NOMO-1 treated with DMSO at 0.1 percent for 48 hours (cell line): Measurements from ENCODE around the gene UBN1.

Source experiments
- DNase-seq: peaks from one replicate; lab custom pipeline; 2025; ENCODE audit not compliant: unreplicated experiment; lab: John Stamatoyannopoulos, UW

The UBN1 gene

DNA sequence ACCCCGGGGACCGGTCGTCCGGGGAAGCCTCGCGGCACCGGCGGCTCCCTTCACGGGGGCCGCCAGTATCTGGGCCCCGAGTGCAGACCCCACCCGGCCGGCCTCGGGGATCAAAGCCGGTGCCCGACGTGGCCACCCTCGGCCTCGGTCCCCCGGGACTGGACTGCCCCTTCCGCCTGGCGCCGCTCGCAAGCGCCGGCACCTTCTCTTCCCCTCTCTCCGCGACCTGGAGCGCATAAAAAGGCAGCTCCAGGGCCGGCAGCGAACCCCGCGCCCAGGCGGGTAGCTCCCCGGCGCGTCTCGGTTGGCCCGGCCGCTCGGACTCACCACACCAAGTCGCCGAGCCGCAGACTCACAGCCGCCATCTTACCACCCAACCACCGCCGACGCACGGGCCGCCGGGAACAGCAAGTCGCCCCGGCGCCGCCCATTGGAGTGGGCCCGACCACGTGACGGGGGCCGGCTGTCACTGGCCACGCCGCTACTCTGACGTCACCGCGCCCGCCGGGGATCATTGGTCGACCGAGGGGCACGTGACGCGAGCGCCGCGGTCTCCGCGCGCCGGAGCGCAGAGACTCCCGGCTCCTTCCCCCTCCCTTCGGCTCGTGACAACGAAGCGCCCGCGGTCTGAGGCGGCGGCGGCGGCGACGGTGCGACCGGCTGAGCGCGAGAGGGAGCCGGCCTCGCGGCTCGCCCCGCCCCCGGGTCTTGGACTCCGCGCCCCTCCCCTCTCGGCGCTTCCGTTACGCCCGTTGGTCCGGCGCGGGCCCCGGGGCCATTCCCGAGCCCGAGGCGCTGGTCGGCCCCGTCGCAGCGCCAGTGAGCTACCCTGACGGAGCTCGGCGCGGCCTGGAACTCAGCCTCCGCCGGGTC, at the start of gene UBN1, which contains the start of gene GLYR1:
TSS of gene UBN1 (plus strand) at position 581 of the 873 bp plus-strand sequence. CDS start 5,437 bp downstream, outside the sequence.
TSS of gene GLYR1 (minus strand) at position 388 of the 873 bp plus-strand sequence. CDS start at position 365, 23 bp downstream.
- DNase-seq = peak; percentile 92

DNA sequence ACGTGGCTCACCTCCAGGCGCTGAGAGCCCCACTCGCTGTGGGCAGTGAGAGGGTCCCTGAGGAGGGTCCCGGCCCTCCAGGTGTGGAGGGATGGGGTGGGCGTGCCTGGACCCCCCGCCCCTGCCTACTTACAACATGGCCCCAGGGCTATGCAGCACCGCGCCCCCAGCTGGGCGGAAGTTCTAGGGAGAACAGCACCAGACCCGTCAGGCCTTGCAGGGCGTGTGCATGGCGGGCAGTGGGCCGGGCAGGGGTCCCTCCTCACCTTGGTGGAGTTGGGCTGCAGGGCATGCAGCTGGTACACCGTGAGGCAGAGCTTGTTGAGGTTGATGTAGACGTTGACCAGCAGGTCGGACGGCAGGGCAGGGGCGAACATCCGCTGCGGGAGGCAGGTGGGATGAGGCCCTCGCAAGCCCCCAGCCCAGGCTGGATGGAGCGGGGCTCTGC, 49.5 kb upstream of the UBN1 start:
- no peak for DNase-seq

DNA sequence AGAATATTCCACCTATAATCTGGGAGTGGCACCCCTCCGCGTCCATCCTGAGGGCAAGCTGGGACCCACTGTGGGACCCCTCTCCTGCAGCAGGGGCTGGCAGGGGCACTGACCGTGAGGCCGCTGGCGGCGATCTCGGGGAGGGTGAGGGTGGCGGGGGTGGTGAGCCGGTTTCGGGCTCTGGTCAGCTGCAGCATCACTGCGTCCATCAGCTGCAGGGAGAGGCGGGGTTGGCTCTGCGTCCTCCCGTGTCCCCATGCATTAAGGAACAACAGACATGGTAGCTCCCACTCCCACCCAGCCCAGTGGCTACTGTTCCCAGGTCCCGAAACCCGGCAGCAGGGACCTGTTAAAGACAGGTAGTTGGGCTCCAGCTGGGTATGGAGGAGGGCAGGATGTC, 48.8 kb upstream of the UBN1 start:
- no peak for DNase-seq

DNA sequence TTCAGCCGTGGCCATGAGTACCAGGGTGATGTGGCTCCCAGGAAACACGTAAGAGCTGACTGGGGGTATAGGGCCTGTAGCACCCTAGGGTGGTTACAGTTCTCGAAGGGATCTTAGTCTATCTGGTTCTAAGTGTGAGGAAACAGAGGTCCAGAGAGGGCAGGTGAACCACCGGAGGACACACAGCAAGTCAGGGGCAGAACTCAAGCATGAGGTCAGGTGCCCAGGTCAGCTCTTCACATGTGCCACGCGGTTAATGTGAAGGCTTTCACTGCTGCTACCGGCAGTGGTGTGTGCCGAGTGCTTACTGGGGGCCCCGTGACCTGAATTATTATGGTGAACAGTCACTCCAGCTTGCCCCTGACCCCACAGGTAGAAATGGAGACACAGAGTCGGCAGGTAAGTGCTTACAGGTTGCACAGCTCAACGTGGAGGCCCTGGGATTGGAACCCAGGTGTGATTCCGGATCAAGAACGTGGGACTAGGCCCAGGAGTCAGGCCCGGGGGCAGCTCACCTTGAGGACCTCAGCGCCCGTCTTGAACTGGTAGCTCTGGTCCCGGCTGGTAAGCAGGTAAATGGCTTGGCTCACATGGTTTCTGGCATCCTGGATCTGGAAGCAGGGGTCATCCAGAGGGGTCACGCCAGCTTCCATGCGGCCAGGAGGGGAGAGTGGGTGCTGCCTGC, 48.0 kb upstream of the UBN1 start:
- DNase-seq = no peak

GRCh38 chr16:4800290-4801041, 46.8 kb upstream of the UBN1 start:
- peak; percentile 78 for DNase-seq

- DNase-seq = no peak
These were observed 46.0 kb upstream of the UBN1 start for GRCh38 chr16:4801051-4801961.

DNA sequence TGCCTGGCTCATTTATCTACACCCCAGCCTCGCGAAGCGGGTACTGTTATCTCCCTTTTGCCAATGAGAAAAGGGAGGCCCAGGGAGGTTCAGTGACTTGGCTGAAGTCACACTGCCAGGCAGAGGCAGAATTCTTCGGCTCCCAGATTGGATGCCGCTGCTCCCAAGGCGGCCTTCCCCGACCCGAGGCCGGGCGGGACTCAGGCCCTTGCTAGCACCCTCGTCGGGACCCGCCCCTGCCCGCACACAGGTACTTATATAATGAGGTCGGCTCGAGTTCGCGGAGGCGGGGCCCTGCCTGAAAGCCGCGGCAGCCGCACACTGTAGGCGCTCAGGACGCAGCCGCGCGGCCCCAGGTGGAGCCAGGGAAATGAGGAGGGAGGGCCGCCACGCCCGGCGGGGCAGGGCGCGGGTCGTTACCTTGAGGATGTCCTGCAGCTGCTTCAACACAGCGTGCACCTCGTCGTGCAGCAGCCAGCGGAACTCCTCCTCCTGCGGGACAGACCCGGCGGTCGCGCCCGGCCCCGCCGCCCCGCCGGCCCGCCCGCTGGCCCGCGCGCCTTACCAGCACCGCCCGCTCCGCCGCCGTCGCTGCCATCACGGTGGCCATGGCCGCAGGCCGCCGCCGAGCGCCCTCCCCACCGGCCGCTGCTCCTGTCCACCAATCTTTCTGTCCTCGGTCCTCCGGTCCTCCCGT, 45.2 kb upstream of the UBN1 start, which contains the start of gene ROGDI:
TSS of gene ROGDI (minus strand) at position 672 of the 697 bp plus-strand sequence. CDS start at position 610, 62 bp downstream.
- peak; percentile 56 for DNase-seq

DNA sequence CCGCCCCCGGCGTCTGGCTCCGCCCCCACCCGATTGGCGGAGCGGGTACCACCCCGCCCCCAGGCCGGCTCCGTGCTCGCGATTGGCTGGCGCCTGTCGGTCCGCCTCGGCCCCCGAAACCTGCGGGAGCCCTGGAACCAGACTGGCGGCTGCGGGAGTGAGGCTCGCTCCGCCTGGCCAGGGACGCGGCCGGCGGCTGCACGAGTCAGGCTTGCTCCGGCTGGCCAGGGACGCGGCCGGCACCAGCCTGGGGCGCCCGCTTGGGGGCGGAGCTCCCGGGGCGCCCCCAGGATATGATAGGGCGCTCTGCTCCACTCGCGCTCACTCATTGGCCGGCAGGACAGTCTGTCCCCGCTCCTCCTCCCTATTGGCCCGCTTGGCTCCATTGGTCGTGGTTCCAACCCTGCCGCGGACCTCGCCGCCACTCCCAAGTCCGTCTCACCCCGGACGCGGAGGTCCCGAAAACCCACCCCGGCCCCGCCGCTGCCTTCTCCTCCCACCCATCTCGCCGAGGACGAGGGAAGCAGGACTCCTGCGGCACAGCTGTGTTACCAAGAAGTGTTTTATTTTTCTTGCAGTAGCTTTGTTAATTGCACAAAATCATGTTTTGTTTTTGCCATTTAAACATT, 44.5 kb upstream of the UBN1 start:
- peak; percentile 91 for DNase-seq

DNA sequence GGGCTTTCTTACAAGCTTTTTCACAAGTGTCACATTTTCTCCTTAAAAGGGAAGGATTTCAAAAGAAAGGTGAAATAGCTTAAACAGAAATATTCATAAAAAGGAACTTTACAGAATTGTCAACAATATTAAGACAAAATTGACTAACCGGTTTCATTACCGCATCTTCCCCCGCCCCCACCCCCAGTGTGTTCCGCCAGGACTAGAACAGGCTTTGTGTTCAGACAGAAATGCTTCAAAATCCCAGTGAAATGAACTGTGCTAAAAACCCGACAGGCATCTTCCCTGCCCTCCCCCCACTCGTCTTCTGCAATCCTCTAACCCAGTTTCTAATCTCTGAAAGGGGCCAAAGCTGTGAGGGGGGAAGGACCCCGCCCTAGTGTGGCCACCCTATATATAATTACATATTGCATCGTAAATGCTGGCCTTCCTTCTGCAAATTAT, 43.9 kb upstream of the UBN1 start:
- DNase-seq = peak; percentile 37

DNA sequence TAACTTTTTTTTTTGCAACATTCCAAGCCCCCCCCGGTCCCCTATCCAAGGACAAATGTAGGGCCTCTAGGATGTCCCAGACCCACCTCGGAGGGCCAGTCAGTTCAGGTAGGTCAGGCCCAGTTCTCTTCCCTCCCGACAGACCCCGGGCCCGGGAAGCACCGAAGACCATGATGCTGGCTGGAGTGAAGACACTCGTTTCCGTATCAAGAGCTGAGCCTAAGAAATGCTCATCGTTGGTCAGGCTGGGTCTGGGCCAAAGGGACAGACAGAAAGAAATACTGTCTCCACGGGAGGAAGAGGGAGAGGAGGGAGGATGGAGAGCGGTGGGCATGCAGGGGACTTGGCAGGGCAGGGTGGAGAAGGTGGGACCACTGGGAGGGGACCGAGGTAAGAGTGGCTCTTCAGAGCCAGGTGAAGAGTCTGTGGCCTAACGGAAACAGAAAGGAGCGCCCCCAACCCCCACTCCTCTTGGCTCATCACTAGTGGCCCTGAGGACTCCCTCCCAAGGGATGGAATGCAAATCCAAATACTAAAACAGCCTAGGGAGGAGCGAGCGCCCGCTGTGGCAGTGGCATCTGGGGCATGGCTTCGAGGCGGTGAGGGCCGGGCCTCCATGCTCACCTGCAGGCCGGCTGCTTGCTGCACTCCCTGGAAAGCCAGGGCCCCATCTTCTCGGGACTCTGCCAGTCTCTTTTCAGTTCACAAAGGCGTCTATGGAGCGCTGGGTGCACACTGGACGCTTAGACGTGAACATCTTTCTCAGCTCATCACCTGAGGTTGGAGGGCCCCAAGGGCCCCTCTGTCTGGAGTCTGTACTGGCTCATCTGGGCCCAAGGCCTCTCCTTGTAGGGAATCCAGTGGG, 43.2 kb upstream of the UBN1 start:
- DNase-seq = no peak

DNA sequence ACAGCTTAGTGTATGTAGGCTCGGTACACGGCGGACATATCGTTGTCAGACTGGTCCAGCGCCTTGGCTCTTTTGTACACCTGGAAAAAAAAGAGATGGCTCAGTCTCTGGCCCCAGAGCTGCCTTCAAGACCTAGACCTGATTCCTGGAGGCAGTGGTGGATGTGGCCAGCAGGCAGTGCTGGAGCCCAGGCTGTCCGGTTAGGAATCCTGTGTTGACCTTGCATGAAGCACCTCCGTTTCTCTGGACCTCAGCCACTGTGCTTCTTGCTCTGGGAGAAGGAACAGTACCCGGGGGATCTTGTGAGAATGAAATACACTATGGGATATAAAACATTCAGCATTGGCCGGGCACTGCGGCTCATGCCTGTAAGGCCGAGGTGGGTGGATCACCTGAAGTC, 42.0 kb upstream of the UBN1 start:
- no peak for DNase-seq

DNA sequence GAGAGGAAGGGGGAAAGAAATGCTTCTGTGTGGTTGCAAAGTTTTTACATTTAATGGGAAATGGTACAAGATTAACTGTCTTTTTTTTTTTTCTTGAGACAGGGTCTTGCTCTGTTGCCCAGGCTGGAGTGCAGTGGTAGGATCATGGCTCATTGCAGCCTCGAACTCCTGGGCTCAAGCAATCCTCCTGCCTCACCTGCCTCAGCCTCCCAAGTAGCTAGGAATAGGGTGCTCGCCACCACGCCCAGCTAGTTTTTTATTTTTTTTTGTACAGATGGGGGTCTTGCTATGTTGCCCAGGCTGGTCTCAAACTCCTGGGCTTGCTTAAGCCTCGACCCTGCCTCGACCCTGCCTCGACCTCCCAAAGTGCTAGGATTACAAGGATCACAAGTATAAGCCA, 41.0 kb upstream of the UBN1 start:
- DNase-seq = no peak

DNA sequence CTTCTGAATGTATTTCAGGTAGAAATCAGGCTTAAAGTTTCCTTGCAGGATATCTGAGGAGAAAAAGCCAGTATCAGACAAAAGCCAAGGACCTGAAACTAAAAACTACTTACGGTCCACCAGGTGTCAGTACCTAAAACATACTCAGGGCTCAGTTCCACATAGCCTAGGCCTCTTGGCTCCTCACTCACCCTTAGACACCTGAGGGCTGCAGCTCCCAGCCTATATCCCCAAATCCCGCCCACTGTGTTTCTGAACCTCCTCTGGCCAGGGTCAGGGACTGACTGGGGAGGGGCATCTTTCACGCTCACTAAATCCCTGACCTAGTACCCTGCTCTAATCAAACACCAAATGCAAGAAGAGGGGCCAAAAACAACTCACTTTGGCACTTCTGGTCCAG, 36.0 kb upstream of the UBN1 start:
- DNase-seq = no peak

GRCh38 chr16:4811773-4812172, 35.5 kb upstream of the UBN1 start:
- no peak for DNase-seq

DNA sequence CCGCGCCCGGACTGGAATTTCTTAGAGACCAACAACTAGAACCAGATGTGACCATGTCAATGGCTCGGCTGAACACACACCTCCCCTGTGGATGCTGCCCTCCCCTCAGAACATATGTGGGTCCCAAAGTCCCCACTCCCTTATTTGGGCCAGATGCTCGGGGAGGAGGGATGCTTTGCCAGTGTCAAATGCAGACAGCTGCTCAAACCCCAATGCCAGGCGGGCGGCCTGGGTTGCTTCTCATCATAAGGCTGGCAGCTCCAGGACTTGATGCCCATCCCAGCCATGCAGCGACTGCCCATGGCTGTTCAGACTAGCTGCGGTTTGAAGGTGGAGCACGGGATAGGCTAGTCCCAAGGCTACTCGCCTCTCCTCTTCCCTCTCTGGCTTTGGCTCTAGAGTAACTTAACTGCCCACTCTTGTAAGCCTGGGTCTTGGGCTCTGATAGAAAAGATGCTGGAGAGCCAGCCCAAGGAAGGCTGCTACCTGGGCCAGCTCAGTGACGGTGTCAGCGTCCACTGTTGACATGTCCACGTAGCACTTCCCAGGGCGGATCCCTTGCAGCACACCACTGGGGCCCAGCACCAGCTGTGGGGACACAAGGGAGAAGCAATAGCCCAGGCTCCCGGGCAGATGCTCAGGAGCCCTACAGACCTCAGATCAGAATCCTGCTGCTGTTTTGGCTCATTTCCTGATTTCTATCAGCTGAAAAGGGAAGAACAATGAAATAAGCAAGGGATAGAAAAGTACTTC, 33.9 kb upstream of the UBN1 start:
- no peak for DNase-seq

GRCh38 chr16:4814046-4814445, 33.2 kb upstream of the UBN1 start:
- no peak for DNase-seq

DNA sequence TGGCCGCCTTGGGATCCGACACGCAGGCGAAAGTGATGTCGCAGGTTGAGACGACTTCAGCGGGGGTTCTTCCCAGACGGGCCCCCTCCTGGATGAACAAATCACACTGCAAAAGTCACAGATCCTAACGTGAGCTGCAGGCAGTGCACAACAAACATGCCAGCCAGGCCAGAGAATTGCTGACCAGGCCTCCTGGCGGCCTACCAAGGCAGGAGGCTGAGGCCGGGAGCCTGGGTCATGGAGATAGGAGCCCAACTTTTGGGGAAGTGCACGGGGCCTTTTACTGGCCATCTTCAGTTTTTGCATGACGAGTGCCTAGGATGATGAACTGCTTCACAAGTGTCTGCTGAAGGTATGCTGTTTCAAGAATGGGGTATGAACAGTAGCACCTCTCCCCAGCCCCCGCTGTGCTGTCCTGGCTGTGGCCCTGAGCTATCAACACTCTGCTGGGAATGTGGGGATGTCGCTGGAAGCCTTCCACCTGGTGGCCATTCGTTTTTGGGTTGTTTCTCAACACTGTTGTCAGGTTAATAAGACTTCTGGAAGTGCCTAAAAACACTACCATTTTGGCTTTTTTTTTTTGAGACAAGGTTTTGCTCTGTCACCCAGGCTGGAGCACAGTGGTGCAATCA, 32.6 kb upstream of the UBN1 start:
- DNase-seq = no peak
